Measurements from ENCODE around the gene EID2B.
A peak's percentile ranks its signal among the peaks of the same experiment; 100 is the strongest.

Gene EID2B

GRCh38 chr19:39531834-39532232 is 819 bp downstream of the EID2B start:
- DNase-seq, result peak in 1 of 3 experiments; percentile 33

- DNase-seq, result no peak
Observed at GRCh38 chr19:39525205-39525604, 7.4 kb downstream of the EID2B start.

GRCh38 chr19:39524495-39524894 is 8.2 kb downstream of the EID2B start:
- no peak for DNase-seq

DNA sequence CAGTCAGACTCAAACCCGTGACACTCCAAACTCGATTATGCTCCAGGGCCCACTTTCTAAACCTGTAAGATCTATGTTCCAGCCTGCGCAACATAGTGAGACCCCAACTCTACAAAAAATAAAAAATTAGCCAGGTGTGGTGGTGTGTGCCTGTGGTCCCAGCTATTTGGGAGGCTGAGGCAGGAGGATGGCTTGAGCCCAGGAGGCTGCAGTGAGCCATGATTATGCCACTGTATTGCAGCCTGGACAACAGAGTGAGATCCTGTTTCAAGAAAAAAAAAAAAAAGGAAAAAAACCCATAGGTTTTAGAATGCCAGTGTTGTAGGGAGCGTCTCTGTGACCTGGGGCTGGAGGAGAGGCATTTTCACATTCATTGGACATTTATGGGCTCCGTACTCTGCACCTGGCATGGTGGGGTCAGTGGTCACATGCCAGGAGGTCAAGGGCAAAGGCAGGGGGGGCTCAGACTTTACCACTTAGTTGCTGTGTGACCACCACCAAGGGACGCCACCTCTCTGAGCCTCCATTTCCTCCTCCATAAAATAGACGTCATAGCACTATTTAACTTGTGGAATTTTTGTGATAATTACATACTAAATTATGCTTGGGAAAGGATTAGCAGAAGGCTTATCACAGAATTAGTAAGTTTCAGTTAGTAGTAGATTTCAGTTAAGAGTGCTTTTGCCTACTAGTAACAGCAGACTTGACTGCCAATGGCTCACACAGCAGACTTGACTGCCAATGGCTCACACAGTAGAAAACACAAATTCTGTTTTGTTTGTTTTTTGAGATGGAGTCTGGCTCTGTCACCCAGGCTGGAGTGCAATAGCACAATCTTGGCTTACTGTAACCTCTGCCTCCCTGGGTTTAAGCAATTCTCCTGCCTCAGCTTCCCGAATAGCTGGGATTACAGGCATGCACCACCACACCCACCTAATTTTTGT is 11.8 kb downstream of the EID2B start:
- no peak for DNase-seq

DNA sequence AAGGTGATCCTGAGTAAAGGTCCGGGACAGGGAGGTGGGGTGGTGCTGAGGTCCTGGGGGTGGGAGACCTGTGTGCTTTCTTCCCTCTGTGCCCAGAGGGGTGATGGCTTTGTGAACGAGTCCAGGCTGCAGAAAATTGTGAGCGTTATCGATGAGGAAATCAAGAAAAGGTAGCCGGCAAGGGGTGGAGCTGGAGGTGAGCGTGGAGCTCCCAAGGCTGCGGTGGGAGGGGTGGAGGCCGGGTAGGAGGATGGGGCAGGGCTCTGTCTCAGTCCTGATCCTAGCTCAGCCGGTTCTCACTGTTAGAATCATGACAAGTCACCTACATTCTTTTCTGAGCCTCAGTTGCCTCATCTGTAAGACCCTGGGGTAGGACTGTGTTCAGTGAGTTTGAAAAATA is 13.7 kb downstream of the EID2B start:
- DNase-seq, result no peak

- DNase-seq, result no peak
Observed at GRCh38 chr19:39518458-39518857, 14.2 kb downstream of the EID2B start.

GRCh38 chr19:39517432-39517831 is 15.2 kb downstream of the EID2B start:
- no peak for DNase-seq

DNA sequence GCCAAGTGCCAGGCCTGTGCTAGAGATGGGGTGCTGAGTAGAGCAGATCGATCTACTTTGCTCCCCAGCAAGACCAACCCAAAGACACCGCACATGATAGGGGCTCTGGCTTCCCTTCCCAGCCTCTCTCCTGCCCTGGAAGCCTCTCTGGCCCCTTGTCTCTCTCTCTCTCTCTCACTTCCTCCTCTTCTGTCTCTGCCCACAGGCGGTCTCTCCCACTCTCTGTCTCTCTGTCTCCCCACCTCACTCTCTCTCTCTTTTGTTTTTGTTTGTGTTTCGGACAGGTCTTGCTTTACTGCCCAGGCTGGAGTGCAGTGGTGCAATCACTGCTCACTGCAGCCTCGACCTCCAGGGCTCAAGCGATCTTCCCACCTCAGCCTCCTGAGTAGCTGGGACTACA is 16.4 kb downstream of the EID2B start:
- no peak for DNase-seq

- DNase-seq, result no peak
Observed at GRCh38 chr19:39515551-39516191, 17.0 kb downstream of the EID2B start.

GRCh38 chr19:39514840-39515550 is 17.7 kb downstream of the EID2B start, which contains the start of gene SELENOV:
TSS of gene SELENOV (plus strand) at chr19:39515139. CDS start at chr19:39515213, 74 bp downstream.
- no peak for DNase-seq

DNA sequence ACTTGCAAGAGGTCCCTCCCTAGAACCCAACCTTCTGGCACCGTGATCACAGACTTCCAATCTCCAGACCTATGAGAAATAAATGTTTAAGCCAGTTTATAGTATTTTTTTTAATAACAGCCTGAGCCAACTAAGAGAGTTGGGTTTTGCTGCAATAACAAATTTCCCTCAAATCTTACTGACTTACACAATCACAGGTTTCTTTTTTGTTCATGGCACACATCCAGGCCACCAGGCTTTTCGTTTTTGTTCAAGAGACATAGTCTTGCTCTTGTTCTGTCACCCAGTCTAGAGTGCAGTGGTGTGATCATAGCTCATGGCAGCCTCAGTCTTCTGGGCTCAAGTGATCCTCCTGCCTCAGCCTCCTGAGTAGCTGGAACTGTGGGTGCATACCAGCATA is 19.7 kb downstream of the EID2B start:
- DNase-seq, result no peak

DNA sequence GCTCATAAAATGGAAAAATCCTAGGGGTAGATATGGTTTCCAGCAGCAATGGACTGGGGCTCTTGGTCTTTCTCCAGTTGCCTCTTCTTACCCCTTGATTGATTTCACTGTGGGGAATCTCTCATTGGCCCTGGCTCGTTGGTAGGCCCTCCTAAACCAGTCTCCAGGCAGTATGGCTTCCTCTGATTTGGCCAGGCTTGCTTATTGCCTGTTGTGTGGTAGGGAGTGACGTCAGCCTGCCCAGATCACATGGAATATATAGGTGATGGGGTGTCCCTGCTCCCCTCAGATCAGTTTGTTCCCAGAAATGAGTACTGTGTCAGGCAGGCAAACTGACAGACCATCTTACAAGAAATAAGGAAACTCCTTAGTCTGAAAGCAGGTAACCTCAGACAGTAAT is 23.4 kb downstream of the EID2B start:
- no peak for DNase-seq

DNA sequence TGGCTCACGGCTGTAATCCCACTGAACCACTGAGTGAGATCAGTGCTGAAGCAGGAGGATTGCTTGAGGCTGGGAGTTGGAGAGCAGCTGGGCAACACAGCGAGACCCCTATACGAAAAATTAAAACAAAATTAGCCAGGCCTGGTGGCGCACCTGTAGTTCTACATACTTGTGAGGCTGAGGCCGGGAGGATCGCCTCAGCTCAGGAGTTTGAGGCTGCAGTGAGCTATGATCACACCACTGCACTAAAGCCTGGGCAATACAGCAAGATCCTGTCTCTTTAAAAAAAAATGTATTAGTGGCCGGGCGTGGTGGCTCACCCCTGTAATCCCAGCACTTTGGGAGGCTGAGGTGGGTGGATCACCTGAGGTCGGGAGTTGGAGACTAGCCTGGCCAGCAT is 24.0 kb downstream of the EID2B start:
- DNase-seq, result no peak

DNA sequence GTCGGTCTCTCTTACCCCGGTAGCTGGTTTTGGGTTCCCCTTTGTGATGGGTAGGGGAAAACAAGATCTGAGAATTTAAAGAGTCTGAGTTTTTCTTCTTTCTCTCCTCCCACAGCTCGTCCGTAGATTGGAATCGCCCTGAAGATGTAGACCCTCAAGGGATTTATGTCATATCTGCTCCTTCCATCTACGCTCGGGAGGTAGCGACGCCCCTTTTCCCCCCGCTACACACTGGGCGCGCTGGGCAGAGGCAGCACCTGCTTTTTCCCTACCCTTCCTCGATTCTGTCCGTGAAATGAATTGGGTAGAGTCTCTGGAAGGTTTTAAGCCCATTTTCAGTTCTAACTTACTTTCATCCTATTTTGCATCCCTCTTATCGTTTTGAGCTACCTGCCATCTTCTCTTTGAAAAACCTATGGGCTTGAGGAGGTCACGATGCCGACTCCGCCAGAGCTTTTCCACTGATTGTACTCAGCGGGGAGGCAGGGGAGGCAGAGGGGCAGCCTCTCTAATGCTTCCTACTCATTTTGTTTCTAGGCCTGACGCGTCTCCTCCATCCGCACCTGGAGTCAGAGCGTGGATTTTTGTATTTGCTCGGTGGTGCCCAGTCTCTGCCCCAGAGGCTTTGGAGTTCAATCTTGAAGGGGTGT is 24.8 kb downstream of the EID2B start:
- peak; percentile 43 to 78 (median 67) for DNase-seq

DNA sequence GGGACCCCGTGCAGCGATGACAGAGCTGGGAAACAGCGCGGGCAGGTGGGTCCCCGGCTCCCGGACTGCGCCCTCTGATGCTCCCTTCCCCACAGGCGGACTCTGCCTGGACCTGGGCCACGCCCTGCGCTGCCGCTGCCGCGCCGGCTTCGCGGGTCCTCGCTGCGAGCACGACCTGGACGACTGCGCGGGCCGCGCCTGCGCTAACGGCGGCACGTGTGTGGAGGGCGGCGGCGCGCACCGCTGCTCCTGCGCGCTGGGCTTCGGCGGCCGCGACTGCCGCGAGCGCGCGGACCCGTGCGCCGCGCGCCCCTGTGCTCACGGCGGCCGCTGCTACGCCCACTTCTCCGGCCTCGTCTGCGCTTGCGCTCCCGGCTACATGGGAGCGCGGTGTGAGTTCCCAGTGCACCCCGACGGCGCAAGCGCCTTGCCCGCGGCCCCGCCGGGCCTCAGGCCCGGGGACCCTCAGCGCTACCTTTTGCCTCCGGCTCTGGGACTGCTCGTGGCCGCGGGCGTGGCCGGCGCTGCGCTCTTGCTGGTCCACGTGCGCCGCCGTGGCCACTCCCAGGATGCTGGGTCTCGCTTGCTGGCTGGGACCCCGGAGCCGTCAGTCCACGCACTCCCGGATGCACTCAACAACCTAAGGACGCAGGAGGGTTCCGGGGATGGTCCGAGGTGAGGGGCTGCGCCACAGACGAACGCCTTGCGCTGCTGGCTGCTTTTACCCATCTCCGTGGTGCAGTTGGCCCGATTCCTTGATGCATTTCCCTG is 25.5 kb downstream of the EID2B start:
- DNase-seq, result peak; percentile 93 to 95 (median 93)

- no peak for DNase-seq
Observed at GRCh38 chr19:39506598-39506943, 26.1 kb downstream of the EID2B start.

DNA sequence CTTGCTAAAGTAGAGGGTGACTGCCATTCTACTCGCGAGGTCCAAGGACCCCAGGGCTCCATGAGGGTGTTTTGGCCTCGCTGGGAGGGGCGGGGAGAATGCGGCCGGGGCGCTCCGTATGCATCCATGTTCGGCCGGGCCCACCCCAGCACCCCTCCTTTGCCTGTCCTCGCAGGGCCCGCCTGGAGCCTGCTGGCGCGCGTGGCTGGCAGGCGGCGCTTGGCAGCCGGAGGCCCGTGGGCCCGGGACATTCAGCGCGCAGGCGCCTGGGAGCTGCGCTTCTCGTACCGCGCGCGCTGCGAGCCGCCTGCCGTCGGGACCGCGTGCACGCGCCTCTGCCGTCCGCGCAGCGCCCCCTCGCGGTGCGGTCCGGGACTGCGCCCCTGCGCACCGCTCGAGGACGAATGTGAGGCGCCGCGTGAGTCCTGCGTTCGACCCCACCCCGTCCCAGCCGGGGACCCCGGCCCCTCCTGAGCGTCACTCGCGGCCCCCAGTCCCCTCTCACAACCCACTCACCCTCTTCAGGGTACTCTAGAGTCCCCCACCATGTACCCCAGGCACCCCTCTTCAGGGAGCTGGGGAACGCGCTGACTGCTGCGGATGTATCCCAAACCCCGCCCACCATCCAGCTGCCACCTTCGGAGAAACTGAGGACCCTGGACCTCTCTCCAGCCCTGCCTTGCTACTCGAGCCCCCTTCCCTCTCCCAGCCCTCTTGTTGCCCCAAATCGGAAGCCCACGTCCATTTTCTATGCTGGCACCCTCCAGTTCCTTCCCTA is 29.8 kb downstream of the EID2B start:
- no peak for DNase-seq

- DNase-seq, result no peak
Observed at GRCh38 chr19:39501340-39501739, 31.3 kb downstream of the EID2B start.

GRCh38 chr19:39500543-39500942 is 32.1 kb downstream of the EID2B start:
- no peak for DNase-seq

- DNase-seq, result no peak
Observed at GRCh38 chr19:39499932-39500331, 32.7 kb downstream of the EID2B start.
